Cardiac muscle cell (in vitro differentiated cells and primary cell): Measurements from ENCODE around the gene GMCL2. TPM values are rescaled to one million over a fixed set of nuclear protein-coding genes. Genes with fewer than 3 reads are reported as not detected.
A peak's percentile ranks its signal among the peaks of the same experiment; 100 is the strongest.

Source experiments
- DNase-seq, 2 donors: peaks; one replicate each; pipeline versions ENCODE4 v3.0.0 to v3.0.0-alpha.2; 2010 to 2017; ENCODE audit warnings: low read depth in 1 of 2, low spot score in 1 of 2
- H3K27ac ChIP-seq: fragments of 200-600 bp; sonication (generic); 2 replicates; pipeline ENCODE4 v1.5.1; 2016
- H3K27me3 ChIP-seq: fragments of 200-600 bp; sonication (generic); 2 replicates; pipeline ENCODE4 v1.6.0; 2016; ENCODE audit warnings: control low read depth
- H3K36me3 ChIP-seq: fragments of 200-600 bp; sonication (generic); 2 replicates; pipeline ENCODE4 v1.5.1; 2016; ENCODE audit warnings: control low read depth
- H3K4me1 ChIP-seq: fragments of 200-600 bp; sonication (generic); 2 replicates; pipeline ENCODE4 v1.8.1; 2017; ENCODE audit warnings: low read depth, mild to moderate bottlenecking, mixed run types
- H3K4me3 ChIP-seq: fragments of 200-600 bp; sonication (generic); 2 replicates; pipeline ENCODE4 v1.5.1; 2016; ENCODE audit warnings: mild to moderate bottlenecking
- H3K9me3 ChIP-seq: fragments of 200-600 bp; sonication (generic); 2 replicates; pipeline ENCODE4 v1.5.1; 2017; ENCODE audit warnings: low read depth, mild to moderate bottlenecking, control low read depth
- CTCF ChIP-seq: IDR thresholded peaks from 2 replicates; pipeline ENCODE4 v1.5.1; 2012; ENCODE audit warnings: low read depth, mild to moderate bottlenecking, low read length
- polyA plus RNA-seq: library from polyadenylated mRNA; unstranded; fragments of >200 nt; fragmentation: Nextera tagmentation; extraction: Ambion mirVana; gene quantifications from 2 replicates; pipeline ENCODE4 v1.2.1, GENCODE V29; 2016
- total RNA-seq: library from RNA; depleted of rRNA; stranded (reverse); fragments of >200 nt; gene quantifications from 2 replicates; pipeline ENCODE4 v1.2.3, GENCODE V29; 2016

The GMCL2 gene
- total and polyA plus RNA-seq, 2 experiments from 2014 or later = not detected

- H3K9me3 ChIP-seq = no peaks in the 10 kb centered on the region
- no peak for DNase-seq
- peak overlapping the region; percentile 60 for H3K27ac ChIP-seq
- H3K36me3 ChIP-seq = peaks cover 10% of the 10 kb centered on the region
- H3K4me1 ChIP-seq = no peaks in the 10 kb centered on the region
- H3K4me3 ChIP-seq = no peak overlapping the region
- H3K27me3 ChIP-seq = no peaks in the 10 kb centered on the region
- no peak for TF ChIP-seq CTCF
These were observed 37.2 kb upstream of the GMCL2 start for GRCh38 chr5:178224403-178224802.

- H3K27ac ChIP-seq = peak overlapping the region; percentile 60
- peaks cover 13% of the 10 kb centered on the region for H3K36me3 ChIP-seq
- no peak for TF ChIP-seq CTCF
- no peaks in the 10 kb centered on the region for H3K9me3 ChIP-seq
- no peaks in the 10 kb centered on the region for H3K27me3 ChIP-seq
- no peaks in the 10 kb centered on the region for H3K4me1 ChIP-seq
- DNase-seq = peak in 1 of 2 donors; percentile 71
- H3K4me3 ChIP-seq = no peak overlapping the region
These were observed 36.7 kb upstream of the GMCL2 start for GRCh38 chr5:178223828-178224335.

- peaks cover 19% of the 10 kb centered on the region for H3K36me3 ChIP-seq
These were observed 36.1 kb upstream of the GMCL2 start for GRCh38 chr5:178223196-178223773.

GRCh38 chr5:178222292-178222691 is 35.1 kb upstream of the GMCL2 start:
- Histone ChIP-seq H3K36me3 (peaks cover 20% of the 10 kb centered on the region), H3K27ac (no peak overlapping the region), H3K4me1 (no peaks in the 10 kb centered on the region), H3K4me3 (no peak overlapping the region), H3K9me3 (no peaks in the 10 kb centered on the region), H3K27me3 (no peaks in the 10 kb centered on the region)
- TF ChIP-seq CTCF = no peak
- DNase-seq = no peak

More at GRCh38 chr5:178223196-178223773, 36.1 kb upstream of the GMCL2 start:
- H3K9me3 ChIP-seq = no peaks in the 10 kb centered on the region
- peak overlapping the region; percentile 60 for H3K27ac ChIP-seq
- no peaks in the 10 kb centered on the region for H3K4me1 ChIP-seq
- DNase-seq = no peak
- no peak overlapping the region for H3K4me3 ChIP-seq
- H3K27me3 ChIP-seq = no peaks in the 10 kb centered on the region
- no peak for TF ChIP-seq CTCF

- TF ChIP-seq CTCF = no peak
- no peaks in the 10 kb centered on the region for H3K27me3 ChIP-seq
- no peaks in the 10 kb centered on the region for H3K4me1 ChIP-seq
- H3K36me3 ChIP-seq = peaks cover 20% of the 10 kb centered on the region
- no peak overlapping the region for H3K4me3 ChIP-seq
- no peak for DNase-seq
- H3K27ac ChIP-seq = no peak overlapping the region
- no peaks in the 10 kb centered on the region for H3K9me3 ChIP-seq
These were observed 34.7 kb upstream of the GMCL2 start for GRCh38 chr5:178221853-178222252.
